SK-N-SH (cell line): ENCODE results near the gene KLHL24. TPM values are rescaled to one million over a fixed set of nuclear protein-coding genes. Genes with fewer than 3 reads are reported as not detected.
"Not testable (repeated sequence)": the region's sequence is repeated elsewhere in the genome, so short reads cannot be mapped to it uniquely, and the experiment has no call there.

Experiments used
- CTCF ChIA-PET: fragments of 300-600, 350-600 bp; formaldehyde crosslinking; extraction: SDS; loops from one replicate; lab custom pipeline; 2021; lab: Yijun Ruan, JAX
- POLR2A ChIA-PET: fragments of 350-600 bp; sonication (Branson Sonifier 250); formaldehyde crosslinking; extraction: SDS; loops from one replicate; lab custom pipeline; 2020; ENCODE audit warnings: antibody characterized with exemption, inconsistent platforms; lab: Yijun Ruan, JAX
- DNase-seq: peaks from one replicate; pipeline ENCODE4 v3.0.0; 2012
- H2AFZ ChIP-seq: fragments of 200-600 bp; sonication (generic); 2 replicates; pipeline ENCODE4 v1.8.1; 2016; ENCODE audit warnings: antibody characterized with exemption, mild to moderate bottlenecking, low read depth
- H3F3A ChIP-seq: fragments of 200-600 bp; sonication (generic); replicated peaks from 2 replicates; pipeline ENCODE3; 2016; ENCODE audit warnings: antibody characterized with exemption, mild to moderate bottlenecking; ENCODE audit not compliant: insufficient read depth
- H3K27ac ChIP-seq, 2 experiments: fragments of 200-500 bp in 1 of 2; fragments of 200-600 bp in 1 of 2; sonication (Bioruptor generic) in 1 of 2; sonication (generic), shearing (Covaris generic) in 1 of 2; 2 replicates each; pipeline versions ENCODE4 v1.5.1 to v1.6.1; 2014 to 2016; ENCODE audit warnings: low read depth in 2 of 2, inconsistent platforms in 1 of 2, low read length in 1 of 2, mild to moderate bottlenecking in 1 of 2, mixed read lengths in 1 of 2
- H3K27me3 ChIP-seq: fragments of 200-600 bp; sonication (generic), shearing (Covaris generic); 2 replicates; pipeline ENCODE4 v1.6.1; 2016; ENCODE audit warnings: mixed run types; ENCODE audit not compliant: insufficient read depth
- H3K36me3 ChIP-seq, 2 experiments: fragments of 200-500 bp in 1 of 2; fragments of 200-600 bp in 1 of 2; sonication (Bioruptor generic) in 1 of 2; sonication (generic) in 1 of 2; replicated peaks in 1 of 2; 2 replicates each; pipeline versions ENCODE3 to v1.5.1; 2014 to 2016; ENCODE audit warnings: low read length in 1 of 2, mild to moderate bottlenecking in 1 of 2; ENCODE audit not compliant: insufficient read depth in 2 of 2, control insufficient read depth in 1 of 2
- H3K4me1 ChIP-seq, 2 experiments: fragments of 200-500 bp in 1 of 2; fragments of 200-600 bp in 1 of 2; sonication (Bioruptor generic) in 1 of 2; sonication (generic), shearing (Covaris generic) in 1 of 2; 2 replicates each; pipeline versions ENCODE4 v1.5.1 to v1.6.1; 2014 to 2016; ENCODE audit warnings: low read depth in 1 of 2, low read length in 1 of 2, mixed run types in 1 of 2; ENCODE audit not compliant: insufficient read depth in 2 of 2, control insufficient read depth in 1 of 2
- H3K4me2 ChIP-seq: fragments of 200-600 bp; sonication (generic), shearing (Covaris generic); 2 replicates; pipeline ENCODE4 v1.6.1; 2017; ENCODE audit warnings: mixed run types
- H3K4me3 ChIP-seq, 2 experiments: fragments of 200-500 bp in 1 of 2; fragments of 200-600 bp in 1 of 2; sonication (Bioruptor generic) in 1 of 2; sonication (generic), shearing (Covaris generic) in 1 of 2; 2 replicates each; pipeline versions ENCODE4 v1.5.1 to v1.8.1; 2014 to 2016; ENCODE audit warnings: low read depth in 2 of 2, inconsistent platforms in 1 of 2, low read length in 1 of 2, mild to moderate bottlenecking in 1 of 2, mixed read lengths in 1 of 2, moderate library complexity in 1 of 2
- H3K79me2 ChIP-seq: fragments of 200-600 bp; sonication (generic); 2 replicates; pipeline ENCODE4 v1.8.1; 2017; ENCODE audit warnings: mild to moderate bottlenecking; ENCODE audit not compliant: insufficient read depth
- H3K9ac ChIP-seq: fragments of 200-600 bp; sonication (generic); 2 replicates; pipeline ENCODE4 v1.6.1; 2017; ENCODE audit warnings: mixed run types
- H3K9me2 ChIP-seq: fragments of 200-600 bp; sonication (generic); 2 replicates; pipeline ENCODE4 v1.6.1; 2017; ENCODE audit warnings: mixed run types
- H3K9me3 ChIP-seq: fragments of 200-600 bp; sonication (generic); 2 replicates; pipeline ENCODE4 v1.6.1; 2017; ENCODE audit warnings: mixed run types, mild to moderate bottlenecking, moderate library complexity
- H4K20me1 ChIP-seq: fragments of 200-600 bp; sonication (generic); 2 replicates; pipeline ENCODE4 v1.6.1; 2017; ENCODE audit warnings: mild to moderate bottlenecking, mixed run types; ENCODE audit not compliant: insufficient read depth
- CHD2 ChIP-seq: fragments of 150-350 bp; IDR thresholded peaks from 2 replicates; pipeline ENCODE4 v1.6.1; 2018; ENCODE audit warnings: low read length; ENCODE audit not compliant: partially characterized antibody
- FOXJ3 ChIP-seq: sonication (generic); formaldehyde crosslinking; IDR thresholded peaks from 2 replicates; pipeline ENCODE4 v1.5.1; 2020; ENCODE audit warnings: mild to moderate bottlenecking, missing genetic modification reagents
- FOXM1 ChIP-seq: IDR thresholded peaks from 2 replicates; pipeline ENCODE4 v1.4.0; 2012; ENCODE audit warnings: low read depth, mild to moderate bottlenecking
- MXI1 ChIP-seq: IDR thresholded peaks from 2 replicates; pipeline ENCODE4 v1.6.1; 2012; ENCODE audit warnings: mild to moderate bottlenecking, low read depth, low read length, improper control_type of control experiment
- NFIC ChIP-seq: IDR thresholded peaks from 2 replicates; pipeline ENCODE4 v1.4.0; 2012; ENCODE audit warnings: borderline replicate concordance
- NRF1 ChIP-seq: IDR thresholded peaks from 2 replicates; pipeline ENCODE4 v1.6.1; 2012; ENCODE audit warnings: low read depth, mild to moderate bottlenecking, low read length
- RAD21 ChIP-seq: IDR thresholded peaks from 2 replicates; pipeline ENCODE4 v1.6.1; 2012; ENCODE audit warnings: mild to moderate bottlenecking, low read length
- RFX5 ChIP-seq: IDR thresholded peaks from 2 replicates; pipeline ENCODE4 v1.6.1; 2012; ENCODE audit warnings: mild to moderate bottlenecking, improper control_type of control experiment, low read length
- RXRA ChIP-seq: IDR thresholded peaks from 2 replicates; pipeline ENCODE4 v1.4.0; 2012; ENCODE audit warnings: low read depth, mild to moderate bottlenecking, borderline replicate concordance
- TCF12 ChIP-seq: IDR thresholded peaks from 2 replicates; pipeline ENCODE4 v1.4.0; 2012
- WGBS: methylation state at CpG from one replicate; pipeline ENCODE4 v1.1.6; 2017; ENCODE audit warnings: low lambda C conversion rate; 5-methylcytosine and 5-hydroxymethylcytosine counted together
- polyA plus RNA-seq, 3 experiments: library from polyadenylated mRNA; depleted of rRNA; stranded (reverse); fragments of >200 nt; gene quantifications; 2 replicates each; pipeline ENCODE4 v1.2.3, GENCODE V29; 2012
- TF ChIP-seq, protein P1 (sequence below): IDR thresholded peaks from 2 replicates; pipeline ENCODE4 v1.4.0; 2012; ENCODE audit warnings: low read depth, borderline replicate concordance
- TF ChIP-seq, protein P2 (sequence below): fragments of 200-600 bp; sonication (generic); IDR thresholded peaks from 2 replicates; pipeline ENCODE4 v1.6.1; 2017; ENCODE audit warnings: antibody characterized with exemption, mild to moderate bottlenecking, moderate library complexity
- TF ChIP-seq, protein P3 (sequence below): IDR thresholded peaks from 2 replicates; pipeline ENCODE4; 2012
- TF ChIP-seq, protein P4 (sequence below): fragments of 150-350 bp; IDR thresholded peaks from 2 replicates; pipeline ENCODE4 v1.6.1; 2017; ENCODE audit warnings: antibody characterized with exemption, low read length, low read depth, borderline replicate concordance

KLHL24 gene
- polyA plus RNA-seq, 1 of the 3 experiments (the other 2 are of a cell fraction) = 5.7 TPM

DNA sequence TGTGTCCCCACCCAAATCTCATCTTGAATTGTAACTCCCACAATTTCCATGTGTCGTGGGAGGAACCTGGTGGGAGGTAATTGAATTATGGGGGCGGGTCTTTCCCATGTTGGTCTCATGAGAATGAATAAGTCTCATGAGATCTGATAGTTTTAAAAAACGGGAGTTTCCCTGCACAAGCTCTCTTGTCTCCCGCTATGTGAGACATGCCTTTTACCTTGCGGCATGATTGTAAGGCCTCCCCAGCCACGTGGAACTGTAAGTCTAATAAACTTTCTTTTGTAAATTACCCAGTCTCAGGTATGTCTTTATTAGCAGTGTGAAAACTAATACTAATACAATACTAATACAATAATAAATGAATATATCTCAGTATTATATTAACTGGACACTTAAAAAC is 52.3 kb downstream of the KLHL24 start:
- Histone ChIP-seq H2AFZ (no peak overlapping the region), H3K9ac (no peak overlapping the region), H3F3A (no peaks in the 10 kb centered on the region), H3K79me2 (no peaks in the 10 kb centered on the region), H3K4me1 (no peaks in the 10 kb centered on the region), H3K27me3 (no peaks in the 10 kb centered on the region), H3K9me2 (no peaks in the 10 kb centered on the region), H3K27ac (no peak overlapping the region), H3K9me3 (no peaks in the 10 kb centered on the region), H4K20me1 (no peaks in the 10 kb centered on the region), H3K4me2 (no peak overlapping the region), H3K4me3 (no peak overlapping the region), H3K36me3 (no peaks in the 10 kb centered on the region)
- WGBS = 73% methylated on average over 6 of the region's 6 CpGs
- POLR2A ChIA-PET = no interaction called here
- CTCF ChIA-PET = no interaction called here
- DNase-seq = no peak
- TF ChIP-seq FOXM1 = no peak
- TF ChIP-seq, protein P1, sequence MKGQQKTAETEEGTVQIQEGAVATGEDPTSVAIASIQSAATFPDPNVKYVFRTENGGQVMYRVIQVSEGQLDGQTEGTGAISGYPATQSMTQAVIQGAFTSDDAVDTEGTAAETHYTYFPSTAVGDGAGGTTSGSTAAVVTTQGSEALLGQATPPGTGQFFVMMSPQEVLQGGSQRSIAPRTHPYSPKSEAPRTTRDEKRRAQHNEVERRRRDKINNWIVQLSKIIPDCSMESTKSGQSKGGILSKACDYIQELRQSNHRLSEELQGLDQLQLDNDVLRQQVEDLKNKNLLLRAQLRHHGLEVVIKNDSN = no peak
- no peak for TF ChIP-seq RFX5
- TF ChIP-seq NRF1 = no peak

DNA sequence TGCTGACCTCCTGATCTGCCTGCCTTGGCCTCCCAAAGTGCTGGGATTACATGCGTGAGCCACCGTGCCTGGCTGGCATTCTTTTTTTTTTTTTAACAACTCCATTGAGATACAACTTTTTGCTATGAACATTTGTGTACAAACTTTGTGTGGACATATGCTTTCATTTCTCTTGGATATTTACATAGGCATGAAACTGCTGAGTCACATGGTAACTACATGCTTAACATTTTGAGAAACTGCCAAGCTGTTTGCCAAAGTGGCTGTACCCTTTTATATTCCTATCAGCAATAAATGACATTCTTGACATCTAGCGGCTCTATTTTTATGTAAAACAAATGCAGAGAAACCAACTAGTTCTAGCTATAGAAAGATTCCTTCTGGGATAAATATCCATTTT is 53.5 kb downstream of the KLHL24 start:
- H3F3A ChIP-seq = no peaks in the 10 kb centered on the region
- H3K4me1 ChIP-seq = no peaks in the 10 kb centered on the region
- no peaks in the 10 kb centered on the region for H4K20me1 ChIP-seq
- H3K79me2 ChIP-seq = no peaks in the 10 kb centered on the region
- H3K27ac ChIP-seq = no peak overlapping the region
- CTCF ChIA-PET = interaction anchor here (1.1 kb wide), 1 partner anchor 186 kb away, joined by 3 read pairs; no protein-coding TSS in a partner anchor
- H3K9me2 ChIP-seq = no peaks in the 10 kb centered on the region
- TF ChIP-seq, protein P2, sequence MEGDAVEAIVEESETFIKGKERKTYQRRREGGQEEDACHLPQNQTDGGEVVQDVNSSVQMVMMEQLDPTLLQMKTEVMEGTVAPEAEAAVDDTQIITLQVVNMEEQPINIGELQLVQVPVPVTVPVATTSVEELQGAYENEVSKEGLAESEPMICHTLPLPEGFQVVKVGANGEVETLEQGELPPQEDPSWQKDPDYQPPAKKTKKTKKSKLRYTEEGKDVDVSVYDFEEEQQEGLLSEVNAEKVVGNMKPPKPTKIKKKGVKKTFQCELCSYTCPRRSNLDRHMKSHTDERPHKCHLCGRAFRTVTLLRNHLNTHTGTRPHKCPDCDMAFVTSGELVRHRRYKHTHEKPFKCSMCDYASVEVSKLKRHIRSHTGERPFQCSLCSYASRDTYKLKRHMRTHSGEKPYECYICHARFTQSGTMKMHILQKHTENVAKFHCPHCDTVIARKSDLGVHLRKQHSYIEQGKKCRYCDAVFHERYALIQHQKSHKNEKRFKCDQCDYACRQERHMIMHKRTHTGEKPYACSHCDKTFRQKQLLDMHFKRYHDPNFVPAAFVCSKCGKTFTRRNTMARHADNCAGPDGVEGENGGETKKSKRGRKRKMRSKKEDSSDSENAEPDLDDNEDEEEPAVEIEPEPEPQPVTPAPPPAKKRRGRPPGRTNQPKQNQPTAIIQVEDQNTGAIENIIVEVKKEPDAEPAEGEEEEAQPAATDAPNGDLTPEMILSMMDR = no peak
- no peak for TF ChIP-seq TCF12
- no peak for TF ChIP-seq MXI1
- no peak for TF ChIP-seq RAD21
- no peak for TF ChIP-seq RXRA
- TF ChIP-seq, protein P3, sequence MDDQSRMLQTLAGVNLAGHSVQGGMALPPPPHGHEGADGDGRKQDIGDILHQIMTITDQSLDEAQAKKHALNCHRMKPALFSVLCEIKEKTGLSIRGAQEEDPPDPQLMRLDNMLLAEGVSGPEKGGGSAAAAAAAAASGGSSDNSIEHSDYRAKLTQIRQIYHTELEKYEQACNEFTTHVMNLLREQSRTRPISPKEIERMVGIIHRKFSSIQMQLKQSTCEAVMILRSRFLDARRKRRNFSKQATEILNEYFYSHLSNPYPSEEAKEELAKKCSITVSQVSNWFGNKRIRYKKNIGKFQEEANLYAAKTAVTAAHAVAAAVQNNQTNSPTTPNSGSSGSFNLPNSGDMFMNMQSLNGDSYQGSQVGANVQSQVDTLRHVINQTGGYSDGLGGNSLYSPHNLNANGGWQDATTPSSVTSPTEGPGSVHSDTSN = no peak
- no peak for TF ChIP-seq FOXJ3 (CRISPR knock-in tag)
- TF ChIP-seq, protein P1 = no peak
- no peak for TF ChIP-seq NFIC
- no peak for TF ChIP-seq CHD2
- TF ChIP-seq, protein P4, sequence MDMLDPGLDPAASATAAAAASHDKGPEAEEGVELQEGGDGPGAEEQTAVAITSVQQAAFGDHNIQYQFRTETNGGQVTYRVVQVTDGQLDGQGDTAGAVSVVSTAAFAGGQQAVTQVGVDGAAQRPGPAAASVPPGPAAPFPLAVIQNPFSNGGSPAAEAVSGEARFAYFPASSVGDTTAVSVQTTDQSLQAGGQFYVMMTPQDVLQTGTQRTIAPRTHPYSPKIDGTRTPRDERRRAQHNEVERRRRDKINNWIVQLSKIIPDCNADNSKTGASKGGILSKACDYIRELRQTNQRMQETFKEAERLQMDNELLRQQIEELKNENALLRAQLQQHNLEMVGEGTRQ = no peak
- 97% methylated on average over 3 of the region's 3 CpGs for WGBS
- H3K9me3 ChIP-seq = no peaks in the 10 kb centered on the region
- POLR2A ChIA-PET = no interaction called here
- H3K9ac ChIP-seq = no peak overlapping the region
- H3K36me3 ChIP-seq = no peaks in the 10 kb centered on the region
- H2AFZ ChIP-seq = no peak overlapping the region
- DNase-seq = no peak
- no peak overlapping the region for H3K4me3 ChIP-seq
- no peak overlapping the region for H3K4me2 ChIP-seq
- no peaks in the 10 kb centered on the region for H3K27me3 ChIP-seq

DNA sequence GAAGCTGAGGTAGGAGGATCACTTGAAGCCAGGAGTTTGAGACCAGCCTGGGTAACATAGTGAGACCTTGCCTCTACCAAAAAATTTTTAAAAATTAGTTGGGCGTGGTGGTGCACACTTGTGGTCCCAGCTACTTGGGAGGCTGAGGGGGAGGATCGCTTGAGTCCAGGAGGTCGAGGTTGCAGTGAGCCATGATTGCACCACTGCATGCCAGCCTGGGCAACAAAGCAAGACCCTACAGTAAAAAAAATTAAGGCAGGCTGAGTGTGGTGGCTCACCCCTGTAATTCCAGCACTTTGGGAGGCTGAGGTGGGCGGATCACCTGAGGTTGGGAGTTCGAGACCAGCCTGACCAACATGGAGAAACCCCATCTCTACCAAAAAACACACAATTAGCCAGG is 54.2 kb downstream of the KLHL24 start:
- H2AFZ ChIP-seq, H3K79me2 ChIP-seq, H3K9me3 ChIP-seq, H4K20me1 ChIP-seq, CTCF ChIA-PET, H3K4me1 ChIP-seq, H3K9ac ChIP-seq, H3K4me2 ChIP-seq, H3K36me3 ChIP-seq, POLR2A ChIA-PET, H3K4me3 ChIP-seq, H3K27me3 ChIP-seq, DNase-seq, H3K27ac ChIP-seq, H3F3A ChIP-seq, H3K9me2 ChIP-seq: not testable (repeated sequence)
- WGBS = 88% methylated on average over 5 of the region's 5 CpGs
